ENCODE measurements around the gene SAP30BP. TPM values are rescaled to one million over a fixed set of nuclear protein-coding genes. Genes with fewer than 3 reads are reported as not detected.

SAP30BP gene
- total and polyA plus RNA-seq, 2 of the 8 experiments (the other 6 are each of a cell fraction or from before 2014, with no cell fraction given), result 63.3 to 79.9 TPM

GRCh38 chr17:75691371-75691791 is 24.2 kb downstream of the SAP30BP start (continued):
- TF ChIP-seq GTF2F1 (IDR thresholded peaks at IDR 0.05; ENCODE audit: borderline replicate concordance, low read depth, low read length) (no peak), RXRA (IDR thresholded peaks at IDR 0.05; ENCODE audit: insufficient read depth, low read depth, low read length) (no peak), JUN (IDR thresholded peaks at IDR 0.05; ENCODE audit: low read depth, low read length) (no peak), YY1 (IDR thresholded peaks at IDR 0.05; ENCODE audit: low read depth, low read length) (no peak)
- TF ChIP-seq, protein P1, sequence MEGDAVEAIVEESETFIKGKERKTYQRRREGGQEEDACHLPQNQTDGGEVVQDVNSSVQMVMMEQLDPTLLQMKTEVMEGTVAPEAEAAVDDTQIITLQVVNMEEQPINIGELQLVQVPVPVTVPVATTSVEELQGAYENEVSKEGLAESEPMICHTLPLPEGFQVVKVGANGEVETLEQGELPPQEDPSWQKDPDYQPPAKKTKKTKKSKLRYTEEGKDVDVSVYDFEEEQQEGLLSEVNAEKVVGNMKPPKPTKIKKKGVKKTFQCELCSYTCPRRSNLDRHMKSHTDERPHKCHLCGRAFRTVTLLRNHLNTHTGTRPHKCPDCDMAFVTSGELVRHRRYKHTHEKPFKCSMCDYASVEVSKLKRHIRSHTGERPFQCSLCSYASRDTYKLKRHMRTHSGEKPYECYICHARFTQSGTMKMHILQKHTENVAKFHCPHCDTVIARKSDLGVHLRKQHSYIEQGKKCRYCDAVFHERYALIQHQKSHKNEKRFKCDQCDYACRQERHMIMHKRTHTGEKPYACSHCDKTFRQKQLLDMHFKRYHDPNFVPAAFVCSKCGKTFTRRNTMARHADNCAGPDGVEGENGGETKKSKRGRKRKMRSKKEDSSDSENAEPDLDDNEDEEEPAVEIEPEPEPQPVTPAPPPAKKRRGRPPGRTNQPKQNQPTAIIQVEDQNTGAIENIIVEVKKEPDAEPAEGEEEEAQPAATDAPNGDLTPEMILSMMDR (IDR thresholded peaks at IDR 0.05; ENCODE audit: control extremely low read depth in 1 of 3, insufficient read depth in 1 of 3, low read depth in 1 of 3, low read length in 3 of 3), result no peak
- TF ChIP-seq, protein P2, sequence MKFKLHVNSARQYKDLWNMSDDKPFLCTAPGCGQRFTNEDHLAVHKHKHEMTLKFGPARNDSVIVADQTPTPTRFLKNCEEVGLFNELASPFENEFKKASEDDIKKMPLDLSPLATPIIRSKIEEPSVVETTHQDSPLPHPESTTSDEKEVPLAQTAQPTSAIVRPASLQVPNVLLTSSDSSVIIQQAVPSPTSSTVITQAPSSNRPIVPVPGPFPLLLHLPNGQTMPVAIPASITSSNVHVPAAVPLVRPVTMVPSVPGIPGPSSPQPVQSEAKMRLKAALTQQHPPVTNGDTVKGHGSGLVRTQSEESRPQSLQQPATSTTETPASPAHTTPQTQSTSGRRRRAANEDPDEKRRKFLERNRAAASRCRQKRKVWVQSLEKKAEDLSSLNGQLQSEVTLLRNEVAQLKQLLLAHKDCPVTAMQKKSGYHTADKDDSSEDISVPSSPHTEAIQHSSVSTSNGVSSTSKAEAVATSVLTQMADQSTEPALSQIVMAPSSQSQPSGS (IDR thresholded peaks at IDR 0.05; ENCODE audit: low read length), result no peak

Measured in H1 (cell line).